HG02642 (cell line): Measurements from ENCODE around the gene MAPKAP1.

Experiments
- ATAC-seq: cut with Tn5 transposase; IDR thresholded peaks from one replicate; pipeline ENCODE4 v1.9.1; 2021; ENCODE audit warnings: mild to moderate bottlenecking; ENCODE audit not compliant: unreplicated experiment, poor library complexity

The MAPKAP1 gene

DNA sequence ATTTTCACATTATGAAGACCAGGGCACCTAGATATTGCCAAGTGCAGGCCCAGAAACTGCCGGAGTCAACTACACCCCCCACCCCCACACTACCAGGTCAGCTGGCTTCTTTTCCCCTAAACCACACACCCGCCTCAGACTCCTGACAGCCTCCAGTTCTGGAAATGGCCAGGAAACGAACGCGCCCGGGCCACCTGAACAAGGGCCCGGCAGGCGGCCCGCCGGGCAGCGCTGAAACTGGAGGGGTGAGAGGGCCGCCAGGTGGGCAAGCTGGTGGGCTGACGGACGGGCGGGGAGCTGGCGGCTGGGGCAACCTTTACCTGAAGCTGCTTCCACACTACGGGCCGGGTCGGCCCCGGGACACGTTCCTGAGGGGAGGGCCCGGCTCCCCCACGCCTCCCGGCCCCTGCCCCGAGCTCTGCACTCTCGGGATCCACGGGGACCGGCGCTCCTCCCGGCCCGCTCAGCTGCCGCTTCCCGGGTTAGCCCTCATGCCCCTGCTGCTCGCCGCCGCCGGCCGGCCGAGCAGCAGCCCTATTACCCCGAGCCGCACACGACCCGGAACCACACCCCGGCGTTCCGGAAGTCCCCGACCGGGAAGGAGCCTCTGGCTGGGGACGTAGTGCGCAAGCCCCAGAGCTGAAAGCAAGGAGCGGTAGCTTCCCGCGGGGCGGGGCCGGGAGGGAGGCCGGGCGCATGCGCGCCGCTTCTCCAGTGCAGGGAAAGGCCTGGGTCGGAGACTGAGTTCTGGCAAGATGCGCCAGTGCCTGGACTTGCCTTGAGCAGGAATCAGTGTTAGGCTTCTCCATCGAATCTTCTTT lies at the start of gene MAPKAP1:
Gene MAPKAP1, minus strand, starts transcription at position 558 of the 821 bp plus-strand sequence. CDS start 34,634 bp downstream, outside the sequence.
- peak; percentile 98 for ATAC-seq

DNA sequence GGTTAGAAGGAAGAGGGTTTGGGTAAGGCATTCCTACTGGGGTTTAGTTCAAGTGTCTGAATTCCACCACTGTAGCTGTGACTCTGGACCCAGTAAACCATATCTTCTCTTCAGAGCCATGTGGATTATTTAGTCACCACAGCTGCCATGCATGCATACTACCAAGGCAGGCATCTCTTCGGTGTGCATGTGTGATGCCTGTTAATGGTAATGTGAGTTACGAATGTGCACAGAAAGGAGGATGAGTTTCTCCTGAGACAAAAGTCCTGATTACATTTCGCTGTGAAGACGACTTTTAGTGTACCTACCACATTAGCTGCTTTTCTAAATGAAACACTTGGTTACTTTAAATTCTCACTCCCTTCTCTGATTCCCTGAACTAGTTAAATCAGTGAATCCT lies 49.5 kb upstream of the MAPKAP1 start:
- no peak for ATAC-seq

DNA sequence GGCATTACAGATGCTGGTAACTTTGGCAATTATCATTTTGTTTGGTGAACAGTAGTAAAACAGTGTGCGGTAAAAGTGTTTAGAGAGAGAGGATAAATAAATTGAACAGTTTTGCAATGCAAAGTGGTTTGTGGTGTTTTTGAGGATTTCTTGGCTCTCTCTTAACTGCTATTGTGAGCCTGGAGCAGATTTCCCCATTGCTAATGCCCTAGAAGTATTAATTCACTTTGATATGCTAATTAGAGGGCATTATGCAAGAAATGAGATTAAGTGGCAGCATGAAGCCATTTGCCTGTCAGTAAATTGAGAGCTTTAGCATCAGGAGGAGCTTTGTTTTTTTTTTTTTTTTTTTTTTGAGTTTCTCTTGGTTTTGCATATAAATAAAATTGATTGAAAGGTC lies 48.3 kb upstream of the MAPKAP1 start:
- no peak for ATAC-seq

DNA sequence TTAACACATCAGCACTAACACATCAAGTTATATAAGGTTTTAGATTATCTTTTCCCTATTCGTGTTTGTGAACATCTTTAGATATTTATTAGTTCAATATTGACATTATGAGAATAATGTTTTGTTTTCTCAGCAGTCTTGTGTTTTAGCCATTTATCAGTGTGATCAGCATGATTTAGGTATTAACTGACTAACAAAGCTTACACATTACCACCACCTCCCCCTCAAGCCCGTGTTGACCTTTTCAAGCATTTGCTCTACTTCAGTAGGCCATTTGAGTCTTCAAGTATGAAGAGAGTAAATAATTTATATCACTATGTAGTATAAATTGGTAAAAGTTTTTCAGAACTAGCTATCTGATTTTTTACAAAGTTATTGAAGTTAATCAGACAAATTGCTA lies 47.1 kb upstream of the MAPKAP1 start:
- ATAC-seq = no peak

DNA sequence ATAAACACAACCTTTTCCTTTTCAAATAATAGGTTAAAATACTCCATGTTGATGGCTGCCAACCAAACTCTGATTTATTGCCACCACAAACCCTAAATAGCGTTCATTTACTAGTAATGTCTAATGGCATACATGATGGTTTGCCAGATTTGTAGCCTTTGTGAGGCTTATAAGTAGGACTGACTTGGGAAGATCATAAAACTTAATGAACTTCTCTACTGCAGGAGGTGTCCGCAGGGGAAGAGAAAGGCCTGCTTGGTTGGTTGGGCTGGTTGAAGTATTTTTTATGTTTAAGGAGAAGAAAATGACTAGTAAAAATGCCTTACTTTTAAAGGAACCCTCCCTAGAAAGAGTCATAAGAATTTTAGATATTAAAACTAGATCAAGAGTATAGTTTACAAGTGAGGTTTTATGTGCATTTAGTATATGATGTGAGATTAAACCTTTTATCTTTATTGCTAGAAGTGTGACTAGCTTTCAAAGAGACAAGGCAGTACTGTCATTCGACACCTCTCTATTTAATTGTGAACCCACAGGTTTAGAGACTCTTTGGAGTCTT lies 45.1 kb upstream of the MAPKAP1 start:
- no peak for ATAC-seq

DNA sequence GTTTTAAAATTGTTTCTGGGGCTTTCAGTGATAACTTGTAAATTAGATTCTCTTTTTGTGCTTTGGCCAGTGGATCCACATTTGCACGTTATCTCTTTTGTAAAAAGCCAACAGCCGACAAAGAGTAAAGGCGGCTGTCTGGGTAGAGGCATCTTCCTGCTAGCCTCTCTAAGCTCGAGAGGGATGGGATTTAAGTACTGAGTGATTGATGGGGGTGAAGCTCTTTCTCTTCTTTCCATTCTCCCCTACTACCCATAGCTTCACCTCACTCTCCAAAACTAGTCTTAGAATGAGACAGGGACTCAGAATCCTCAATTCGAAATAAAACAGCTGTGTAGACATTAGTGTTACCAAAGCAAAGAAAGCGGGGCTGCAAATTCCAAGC lies 43.6 kb upstream of the MAPKAP1 start:
- no peak for ATAC-seq

DNA sequence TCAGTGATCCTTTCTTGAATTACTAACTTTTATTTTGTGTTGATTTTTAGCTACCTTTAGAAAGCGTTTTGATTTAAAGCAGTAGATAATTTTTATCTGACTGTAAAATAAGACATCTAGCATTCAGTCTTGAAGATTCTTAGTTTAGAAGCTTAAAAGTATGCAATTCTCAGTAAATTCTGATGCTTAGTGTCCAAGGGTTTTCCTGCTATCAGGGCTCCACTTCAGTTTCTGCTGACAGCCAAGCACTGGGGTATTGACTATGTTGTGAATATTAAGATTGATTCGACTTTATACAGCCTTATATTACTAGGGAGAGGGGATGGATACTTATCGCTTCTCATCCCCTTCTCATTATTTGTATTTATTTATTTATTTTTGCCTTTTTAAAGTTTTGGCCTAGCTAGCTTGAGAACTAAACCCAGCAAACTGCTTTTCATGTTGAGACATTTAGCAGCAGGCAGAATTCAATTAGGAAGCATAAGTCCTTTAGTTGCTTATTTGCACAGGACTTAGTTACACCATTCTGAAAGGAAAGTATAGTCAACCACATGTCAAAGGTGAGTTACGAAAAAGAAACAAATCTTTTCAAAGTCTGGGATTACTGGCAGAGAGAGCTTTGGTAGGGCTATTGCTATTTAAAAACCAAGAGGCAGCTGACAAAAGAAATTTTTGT lies 43.1 kb upstream of the MAPKAP1 start:
- no peak for ATAC-seq

DNA sequence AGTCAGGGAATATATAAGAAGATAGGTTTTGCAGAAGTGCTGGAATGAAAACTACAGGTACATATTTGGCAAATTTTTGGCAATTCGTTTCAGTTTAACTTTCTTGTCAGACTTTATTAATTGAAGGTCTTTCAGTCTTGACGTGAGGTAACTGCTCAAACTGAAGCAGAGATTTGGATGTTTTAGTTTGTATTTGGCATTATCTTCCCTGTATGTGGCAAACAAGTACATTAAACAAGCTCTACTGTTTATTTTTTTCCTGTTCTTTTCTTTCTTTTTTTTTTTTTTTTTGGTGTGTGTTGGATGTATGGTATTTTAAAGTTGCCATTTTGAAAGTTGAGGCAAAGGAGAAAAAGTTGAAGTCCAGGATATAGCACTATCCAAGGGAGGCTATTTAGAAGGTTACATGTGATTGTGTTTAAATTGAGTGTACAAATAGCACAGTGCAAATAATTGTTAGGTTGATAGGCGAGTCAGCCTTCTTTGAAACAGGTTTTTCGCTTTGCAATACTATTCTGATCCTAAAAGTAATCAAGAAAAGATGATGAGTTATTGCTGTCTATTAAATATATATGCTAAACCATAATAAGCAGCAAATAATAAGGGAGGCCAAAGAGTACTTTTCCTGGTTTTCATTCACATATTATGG lies 42.4 kb upstream of the MAPKAP1 start:
- no peak for ATAC-seq

DNA sequence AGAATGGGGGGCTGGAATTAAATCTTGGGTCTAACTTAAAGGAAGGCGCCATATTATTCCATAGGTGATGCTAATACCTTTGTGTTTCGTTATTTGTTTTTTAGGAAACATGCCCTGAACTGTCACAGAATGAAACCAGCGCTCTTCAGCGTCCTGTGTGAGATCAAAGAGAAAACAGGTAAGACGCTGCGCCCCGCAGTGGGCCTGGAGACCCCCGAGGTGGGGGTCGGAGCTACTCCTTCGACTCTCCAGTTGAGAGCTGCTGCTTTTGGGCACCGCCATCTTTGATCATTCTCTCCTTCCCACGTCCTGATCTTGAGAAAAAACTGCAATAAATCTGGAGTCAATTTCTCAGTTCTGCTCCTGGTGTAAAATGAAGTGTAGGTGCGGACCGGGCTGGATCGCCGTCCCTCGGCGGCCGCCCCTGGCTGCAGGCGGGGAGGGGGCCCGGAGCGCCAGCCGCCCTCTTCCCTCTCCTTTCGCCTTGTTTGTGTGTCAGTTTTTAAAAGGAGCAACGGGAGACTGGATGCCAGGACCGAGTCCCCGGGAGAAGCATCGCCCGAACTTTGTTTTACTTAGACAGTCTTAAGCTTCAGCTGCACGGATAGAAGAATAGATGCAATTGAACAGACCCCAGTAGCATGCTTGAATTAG lies 41.6 kb upstream of the MAPKAP1 start:
- ATAC-seq = no peak

DNA sequence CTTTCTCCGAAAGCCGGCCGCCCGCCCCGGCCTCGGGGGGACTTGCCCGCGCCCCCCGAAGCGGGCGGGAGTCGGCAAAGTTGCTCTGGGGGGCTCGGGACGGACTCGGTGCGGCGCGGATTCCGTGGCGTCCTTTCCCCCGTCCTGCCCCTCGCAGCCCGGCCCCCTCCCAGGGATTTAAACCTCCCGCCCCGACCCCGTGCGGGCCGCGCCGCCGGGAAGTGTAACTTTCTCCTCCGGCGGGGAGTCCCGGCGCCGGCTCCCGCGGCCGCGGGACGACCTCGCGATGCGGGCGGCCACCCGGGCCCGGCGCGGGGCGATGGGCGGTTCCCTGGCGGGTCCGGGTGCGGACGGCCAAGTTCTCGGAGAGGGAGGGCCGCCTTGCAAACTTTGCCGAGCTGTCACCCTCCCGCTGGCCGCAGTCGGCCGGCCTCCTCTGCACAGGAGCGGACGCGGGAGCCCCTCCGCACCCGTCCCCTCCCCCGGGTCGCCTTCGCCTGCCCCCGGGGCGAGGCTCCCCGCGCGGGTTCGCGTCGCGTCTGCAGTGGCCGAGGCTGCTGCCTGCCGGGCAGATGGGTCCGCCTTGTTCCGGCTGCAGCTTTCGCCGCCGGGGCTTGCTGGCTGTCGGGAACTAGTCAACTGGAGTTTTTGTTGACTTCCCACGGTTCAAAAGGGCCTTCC lies 40.9 kb upstream of the MAPKAP1 start:
- no peak for ATAC-seq

DNA sequence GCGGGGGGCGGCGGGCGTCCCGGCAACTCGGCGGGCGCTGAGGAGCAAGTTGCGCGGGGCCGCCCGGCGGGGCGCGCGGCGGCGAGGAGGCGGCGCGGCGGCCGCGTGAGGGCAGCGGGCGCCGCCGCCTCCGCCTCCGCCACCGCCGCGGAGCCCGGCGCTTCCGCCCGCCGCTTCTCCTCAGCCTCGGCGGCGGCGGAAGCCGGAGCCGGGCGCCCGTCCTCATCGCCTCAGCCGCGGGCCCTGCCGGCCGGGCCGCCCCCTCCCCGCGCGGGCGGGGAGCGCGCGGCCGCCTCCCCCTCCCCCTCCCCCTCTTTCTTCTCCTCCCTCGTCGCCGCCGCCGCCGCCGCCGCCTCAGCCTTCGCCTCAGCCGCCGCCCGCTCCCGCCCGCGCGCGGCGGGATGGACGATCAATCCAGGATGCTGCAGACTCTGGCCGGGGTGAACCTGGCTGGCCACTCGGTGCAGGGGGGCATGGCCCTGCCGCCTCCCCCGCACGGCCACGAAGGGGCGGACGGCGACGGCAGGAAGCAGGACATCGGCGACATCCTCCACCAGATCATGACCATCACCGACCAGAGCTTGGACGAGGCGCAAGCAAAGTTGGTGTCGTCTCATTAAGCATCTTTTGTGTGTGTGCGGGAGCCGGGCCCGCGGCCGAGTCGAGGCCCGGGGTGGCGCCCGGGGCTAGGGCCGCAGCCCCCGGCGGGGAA lies 40.2 kb upstream of the MAPKAP1 start, which contains the start of gene PBX3:
Gene PBX3, plus strand, starts transcription at position 321 of the 712 bp plus-strand sequence.
- ATAC-seq = peak; percentile 19

DNA sequence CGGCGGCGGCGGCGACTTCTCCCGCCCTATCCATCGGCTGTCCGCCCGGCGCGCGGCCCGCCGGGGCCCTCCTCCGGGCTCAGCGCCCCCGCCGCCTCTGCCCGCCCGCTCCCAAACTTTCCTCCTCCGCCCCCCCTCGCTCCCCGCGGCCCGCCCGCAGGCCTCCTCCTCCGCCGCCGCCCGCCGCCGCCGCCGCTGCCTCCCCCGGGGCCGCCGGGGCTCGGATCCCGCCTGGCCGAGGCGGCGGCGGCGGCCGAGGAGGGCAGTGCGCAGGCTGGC lies 39.7 kb upstream of the MAPKAP1 start:
- ATAC-seq = no peak

DNA sequence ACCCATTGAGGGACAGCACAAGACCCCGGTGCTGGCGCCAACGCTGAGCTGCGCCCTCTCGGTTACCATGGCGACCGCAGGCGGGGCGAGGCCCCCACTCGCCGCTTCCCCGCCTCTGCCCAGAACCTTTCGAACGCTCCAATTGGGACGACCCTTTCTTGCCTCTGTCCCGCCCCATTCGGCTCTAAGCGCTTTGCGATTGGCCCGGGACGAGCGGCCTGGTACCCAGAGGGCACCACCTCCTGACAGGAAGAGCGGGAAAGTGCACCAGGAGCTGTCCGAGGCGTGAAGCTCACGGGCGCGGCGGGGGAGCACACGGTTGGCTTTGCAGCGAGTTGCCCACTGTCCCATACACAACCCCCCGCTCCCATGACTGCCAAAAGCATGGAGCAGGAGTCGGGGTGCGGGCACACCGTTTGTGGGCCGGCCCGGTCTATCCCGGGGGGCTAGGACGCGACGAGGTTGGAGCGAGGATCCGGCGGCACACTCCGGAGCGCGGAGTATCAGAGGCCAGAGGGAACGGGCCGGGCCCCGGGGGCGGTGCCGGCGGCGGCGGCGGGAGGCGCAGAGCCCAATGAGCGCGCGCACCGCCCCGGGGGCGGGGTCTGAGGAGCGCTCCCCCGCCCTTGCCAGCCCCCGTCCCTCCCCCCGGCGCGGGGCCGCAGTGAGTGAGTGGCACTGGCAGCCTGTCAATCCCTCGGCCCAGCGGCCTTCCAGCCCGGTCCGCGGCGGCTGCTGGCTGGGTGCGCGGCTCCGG lies 39.2 kb upstream of the MAPKAP1 start:
- peak; percentile 79 for ATAC-seq

DNA sequence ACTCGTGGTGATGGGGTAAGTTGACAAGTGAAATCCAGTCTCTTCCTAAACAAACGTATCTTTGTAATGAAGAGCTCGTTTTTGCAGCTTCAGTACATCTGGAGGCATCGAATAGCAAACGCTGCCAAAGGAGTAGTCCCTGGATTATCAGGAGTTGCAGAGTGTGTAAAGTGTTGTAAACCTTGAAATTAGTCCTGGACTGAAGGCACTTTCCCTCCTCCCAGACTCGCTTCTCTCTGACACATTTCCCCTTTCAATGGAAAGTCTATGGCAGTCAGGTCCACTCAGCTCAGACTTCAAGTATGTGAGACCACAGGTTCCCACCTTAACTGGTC lies 38.6 kb upstream of the MAPKAP1 start:
- ATAC-seq = no peak

DNA sequence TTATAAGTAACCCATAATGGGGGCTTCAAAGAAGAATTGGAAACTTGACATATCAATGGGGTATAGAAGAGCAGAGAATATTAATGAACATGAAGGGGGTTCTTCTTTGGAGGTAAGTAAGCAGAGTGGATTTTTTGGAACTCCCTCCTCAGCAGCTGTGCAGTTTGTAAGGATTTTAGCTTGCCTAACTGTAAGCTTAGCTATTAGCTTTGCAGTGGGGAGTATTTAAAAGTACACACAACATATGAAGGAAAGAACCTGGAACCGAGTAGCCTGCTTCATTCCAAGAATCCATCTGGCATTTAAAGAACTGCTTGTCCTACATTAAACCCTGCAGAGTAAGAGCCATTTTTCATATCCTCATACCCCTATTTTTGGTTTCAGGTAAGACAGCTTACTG lies 38.0 kb upstream of the MAPKAP1 start:
- ATAC-seq = no peak

DNA sequence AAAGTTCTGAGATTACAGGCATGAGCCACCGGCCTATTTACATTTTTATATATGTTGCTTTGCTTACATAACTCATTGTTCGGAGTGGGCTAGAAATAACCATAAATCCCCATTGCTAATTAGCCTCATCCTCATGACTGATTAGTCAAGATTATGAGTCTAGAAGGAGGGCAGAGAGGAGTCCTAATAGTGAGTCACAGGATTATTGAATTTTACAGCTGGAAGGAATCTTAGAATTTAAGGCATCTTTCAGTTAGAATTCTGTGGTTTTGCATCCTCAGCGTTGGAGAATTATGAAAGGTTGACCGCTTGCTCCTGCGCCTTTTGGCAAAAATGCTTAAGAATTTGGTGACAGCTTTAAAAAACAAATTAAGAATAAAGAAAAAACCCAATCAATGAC lies 37.6 kb upstream of the MAPKAP1 start:
- no peak for ATAC-seq

DNA sequence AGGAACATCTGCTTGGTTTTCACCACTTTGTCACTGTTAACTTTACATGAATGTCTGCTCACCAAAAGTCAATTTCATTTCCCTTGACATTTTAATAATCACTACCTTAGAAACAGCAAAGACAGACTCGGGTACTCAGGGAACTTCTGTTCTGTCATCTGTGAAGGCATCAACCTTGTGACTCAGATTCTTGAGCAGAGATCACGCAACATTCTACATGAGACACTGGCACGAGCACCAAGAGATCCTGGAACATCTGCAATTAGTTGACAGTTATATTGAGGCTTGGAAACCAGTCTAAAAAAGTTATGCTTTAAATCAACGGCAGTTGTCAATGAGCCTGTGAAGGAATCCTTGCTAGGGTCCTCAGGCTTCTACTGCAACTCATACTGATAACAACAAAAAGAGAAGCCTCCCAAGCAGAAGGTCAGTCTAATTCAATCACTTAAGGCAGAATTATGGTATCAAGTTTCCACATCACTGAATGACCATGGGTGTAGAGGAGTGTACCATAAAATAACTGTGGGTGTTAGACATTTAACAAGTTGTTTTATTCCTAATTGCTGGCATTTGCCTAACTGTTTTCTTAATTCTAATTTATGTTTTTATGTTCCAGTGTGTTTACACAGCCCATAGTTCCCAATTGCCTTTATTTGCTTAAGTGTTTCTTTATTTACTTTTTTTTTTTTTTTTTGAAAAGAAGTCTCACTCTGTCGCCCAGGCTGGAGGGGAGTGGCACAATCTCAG lies 36.8 kb upstream of the MAPKAP1 start:
- no peak for ATAC-seq

DNA sequence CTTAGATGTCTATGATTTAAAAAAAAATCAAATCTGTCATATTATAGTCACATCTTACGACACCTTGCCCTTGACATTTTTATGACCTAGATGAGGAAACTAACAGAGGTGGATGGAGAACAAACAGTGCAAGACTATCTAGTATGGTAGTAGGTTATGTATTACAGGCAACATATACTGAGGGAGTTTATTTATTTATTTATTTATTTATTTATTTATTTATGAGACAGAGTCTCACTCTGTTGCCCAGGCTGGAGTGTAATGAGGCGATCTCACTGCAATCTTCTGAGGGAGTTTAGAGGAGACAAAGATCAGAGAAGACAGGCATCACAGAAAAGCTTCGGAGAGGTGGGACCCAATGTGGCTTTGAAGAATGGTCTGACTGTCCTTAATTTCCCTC lies 35.6 kb upstream of the MAPKAP1 start:
- ATAC-seq = no peak
